GM21390 (cell line): Measurements from ENCODE around the gene LNPEP.
A peak's percentile ranks its signal among the peaks of the same experiment; 100 is the strongest.

Experiments
- ATAC-seq: cut with Tn5 transposase; IDR thresholded peaks from one replicate; pipeline ENCODE4 v1.9.1; 2021; ENCODE audit not compliant: unreplicated experiment

The LNPEP gene

GRCh38 chr5:96994493-96994892 is 58.6 kb downstream of the LNPEP start:
- ATAC-seq = no peak

GRCh38 chr5:96995419-96995818 is 59.5 kb downstream of the LNPEP start:
- no peak for ATAC-seq

GRCh38 chr5:96997265-96997859 is 61.5 kb downstream of the LNPEP start:
- ATAC-seq = peak; percentile 82

DNA sequence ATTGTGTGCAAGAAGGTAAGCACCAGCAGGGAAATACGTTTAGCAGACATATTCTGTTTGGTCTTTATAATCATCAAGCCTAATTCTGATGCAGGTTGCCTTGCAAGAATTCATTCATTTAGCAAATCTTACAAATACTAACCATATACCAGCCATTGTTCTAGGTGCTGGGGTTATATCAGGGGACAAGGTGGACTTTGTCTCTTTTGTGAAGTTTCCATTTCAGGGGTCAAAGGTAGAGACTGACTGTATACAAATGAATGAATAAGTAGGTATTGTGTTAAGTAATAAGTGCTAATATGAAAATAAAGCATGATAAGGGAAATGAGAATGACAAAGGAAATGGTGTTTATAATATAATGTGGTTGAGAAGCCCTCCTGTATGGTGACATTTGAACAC is 64.0 kb downstream of the LNPEP start:
- ATAC-seq = no peak

- ATAC-seq = no peak
Observed at GRCh38 chr5:97000391-97000790, 64.5 kb downstream of the LNPEP start.

- ATAC-seq = no peak
Observed at GRCh38 chr5:97002983-97003382, 67.1 kb downstream of the LNPEP start.

DNA sequence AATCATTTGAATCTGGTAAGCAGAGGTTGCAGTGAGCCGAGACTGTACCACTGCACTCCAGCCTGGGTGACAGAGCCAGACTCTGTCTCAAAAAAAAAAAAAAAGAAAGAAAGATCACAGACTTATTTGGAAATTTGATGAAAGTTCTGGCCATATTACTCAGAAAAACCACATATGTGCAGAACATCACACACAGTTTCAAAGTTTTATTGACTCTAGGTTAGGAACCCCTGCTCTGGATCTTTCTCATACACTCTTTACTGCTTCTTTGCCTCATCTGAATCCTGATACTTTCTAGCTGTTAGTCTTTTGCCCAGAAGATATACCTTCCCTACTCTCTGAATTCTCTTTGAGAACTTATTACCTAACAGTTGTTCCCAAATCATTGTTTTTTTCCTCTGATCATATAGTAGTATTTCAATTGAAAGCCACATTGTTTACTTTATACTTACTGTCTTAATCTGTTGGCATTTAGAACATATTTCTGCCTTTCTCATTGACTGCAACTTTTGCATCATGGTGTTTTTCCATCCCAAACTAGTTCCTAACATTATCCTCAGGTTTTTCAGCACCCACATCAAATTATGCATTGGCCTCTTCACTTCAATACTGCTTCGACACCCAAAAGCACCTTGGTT is 68.7 kb downstream of the LNPEP start:
- ATAC-seq = no peak

- no peak for ATAC-seq
Observed at GRCh38 chr5:97006454-97007060, 70.7 kb downstream of the LNPEP start.

DNA sequence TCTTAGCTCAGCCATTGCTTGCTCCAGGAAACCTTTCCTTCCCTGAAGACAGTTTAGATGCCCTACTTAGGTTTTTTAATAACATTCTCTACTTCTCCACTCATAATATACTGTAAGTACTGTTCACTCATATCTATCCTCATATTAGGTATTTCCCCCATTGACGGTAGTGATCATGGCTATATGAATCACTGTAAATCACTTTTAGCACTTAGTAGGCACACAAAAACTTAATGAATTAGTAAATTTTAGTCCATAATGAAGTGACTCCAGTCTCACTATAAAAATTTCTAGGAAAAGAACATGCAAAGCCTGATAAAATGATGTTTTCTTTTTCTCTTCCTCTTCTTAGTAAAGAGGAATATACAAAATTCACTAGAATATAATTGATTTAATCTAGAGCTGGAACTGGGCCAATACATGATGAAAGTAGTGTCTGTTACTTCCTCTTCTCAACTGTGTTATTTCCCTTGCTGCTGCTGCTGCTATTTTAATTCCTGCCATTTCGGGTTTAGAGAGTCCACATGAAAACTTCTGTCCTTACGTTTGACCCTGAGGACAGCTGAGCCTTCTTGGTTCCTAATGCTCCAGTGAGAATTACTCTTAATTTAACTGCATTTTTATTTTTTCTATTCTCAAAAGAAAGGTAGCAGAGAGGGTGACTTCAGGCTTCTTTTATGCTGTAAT is 73.5 kb downstream of the LNPEP start:
- ATAC-seq = peak; percentile 71

DNA sequence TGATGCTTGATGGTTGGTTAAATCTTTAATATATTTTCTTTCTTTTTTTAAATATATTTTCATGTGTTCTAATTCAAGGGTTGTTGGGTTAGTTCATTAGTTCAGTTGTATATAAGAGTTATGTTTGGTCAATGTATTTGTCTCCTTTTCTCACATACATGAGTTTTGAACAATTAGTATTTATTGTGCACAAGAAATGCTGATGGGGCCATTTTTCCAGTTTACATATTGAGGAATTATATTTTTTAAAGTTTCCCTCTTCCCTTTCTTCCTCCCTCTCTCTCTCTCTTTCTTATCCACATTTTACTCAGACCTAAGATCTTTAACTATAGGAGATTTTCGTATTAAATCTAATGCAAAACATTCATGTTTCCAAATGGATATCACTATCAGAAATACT is 74.0 kb downstream of the LNPEP start:
- no peak for ATAC-seq

DNA sequence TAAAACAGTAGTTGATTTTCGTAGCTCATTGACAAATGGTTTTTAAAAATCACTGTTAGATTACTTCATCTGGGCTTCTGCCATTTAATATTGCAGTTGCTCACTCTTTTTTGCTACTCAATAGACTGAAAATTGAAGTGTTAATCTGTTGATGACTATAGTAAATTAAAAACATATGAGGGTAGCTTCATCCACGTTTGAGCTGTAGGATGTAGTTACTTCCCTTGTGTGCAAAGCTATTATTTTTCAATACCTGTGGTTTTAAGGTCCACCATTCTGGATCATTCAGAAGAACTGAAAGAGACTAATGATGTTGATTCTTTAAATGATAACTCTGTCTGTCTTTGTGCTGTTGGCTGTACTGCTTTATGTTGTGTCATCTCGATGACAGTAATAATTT is 74.7 kb downstream of the LNPEP start:
- ATAC-seq = no peak

DNA sequence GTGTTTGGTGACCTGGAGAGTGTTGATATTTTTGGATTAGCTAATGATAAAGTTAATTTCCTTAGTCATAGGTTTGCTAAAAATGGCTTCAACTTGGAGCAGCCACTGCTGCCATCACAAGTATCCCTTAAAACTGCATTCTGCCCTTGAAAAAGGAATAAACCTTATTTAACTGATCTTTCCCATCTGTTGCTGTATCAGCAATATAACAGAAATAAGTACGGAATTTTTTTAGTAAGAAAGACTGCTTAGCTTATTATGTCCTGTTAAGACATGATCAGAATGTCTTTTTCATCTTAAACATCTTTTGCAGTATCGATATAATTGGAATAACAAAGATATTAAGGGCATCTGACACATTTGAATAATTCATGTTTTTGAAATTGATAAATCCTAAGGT is 75.7 kb downstream of the LNPEP start:
- ATAC-seq = no peak

GRCh38 chr5:97019435-97020117 is 83.7 kb downstream of the LNPEP start:
- ATAC-seq = no peak

DNA sequence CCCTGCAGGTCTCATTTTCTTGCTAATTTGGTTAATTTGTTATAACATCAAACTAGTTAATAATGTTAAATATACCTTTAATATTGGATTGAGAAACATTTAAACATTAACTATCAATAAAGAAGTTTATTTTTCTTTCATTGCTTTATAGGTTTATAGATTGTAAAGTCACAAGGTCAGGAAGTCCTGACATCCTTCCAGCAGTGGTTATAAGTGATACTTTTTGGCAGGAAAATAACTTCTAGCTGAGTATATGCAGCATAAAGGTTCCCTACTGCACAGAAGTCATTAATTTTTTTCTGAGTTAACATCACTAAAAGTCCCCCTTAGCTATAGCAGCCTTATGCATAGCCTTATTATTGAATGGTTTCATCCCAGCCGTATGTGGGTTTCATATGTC is 85.5 kb downstream of the LNPEP start:
- no peak for ATAC-seq

DNA sequence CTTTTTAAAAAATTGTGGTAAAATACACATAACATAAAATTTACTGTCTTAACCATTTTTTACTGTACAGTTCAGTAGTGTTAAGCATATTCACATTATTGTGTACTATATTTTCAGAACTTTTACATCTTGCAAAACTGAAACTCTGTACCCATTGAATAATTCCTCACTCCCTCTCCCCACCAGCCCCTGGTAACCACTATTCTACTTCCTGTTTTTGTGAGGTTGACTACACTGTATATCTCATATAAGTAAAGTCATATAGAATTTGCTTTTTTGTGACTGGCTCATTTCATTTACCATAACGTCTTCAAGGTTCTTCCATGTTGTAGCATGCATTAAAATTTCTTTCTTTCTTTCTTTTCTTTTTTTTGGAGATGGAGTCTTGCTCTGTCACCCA is 87.0 kb downstream of the LNPEP start:
- peak; percentile 74 for ATAC-seq

GRCh38 chr5:97026721-97027120 is 90.8 kb downstream of the LNPEP start:
- ATAC-seq = no peak

- no peak for ATAC-seq
Observed at GRCh38 chr5:97037819-97038218, 101.9 kb downstream of the LNPEP start.

GRCh38 chr5:97041239-97041638 is 105.4 kb downstream of the LNPEP start:
- ATAC-seq = no peak

DNA sequence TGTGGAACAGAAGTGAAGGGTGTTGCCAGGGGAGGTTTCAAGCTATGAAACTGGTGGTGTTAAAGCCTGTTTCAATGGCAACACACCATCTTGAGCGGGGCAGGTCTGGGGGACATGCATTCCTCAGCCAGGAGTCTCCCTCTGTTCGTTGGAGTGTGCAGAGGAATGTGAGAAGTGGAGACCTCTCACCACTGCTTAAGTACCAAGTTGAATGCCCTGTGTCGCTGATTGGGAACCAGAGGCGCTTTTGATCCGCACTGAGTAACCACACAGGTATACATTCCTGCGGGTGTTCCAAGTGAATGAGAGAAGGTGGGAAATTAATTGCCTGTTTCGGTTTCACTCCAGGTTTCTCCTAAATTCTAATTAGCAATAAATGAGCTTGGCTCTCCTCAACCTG is 107.1 kb downstream of the LNPEP start:
- no peak for ATAC-seq

DNA sequence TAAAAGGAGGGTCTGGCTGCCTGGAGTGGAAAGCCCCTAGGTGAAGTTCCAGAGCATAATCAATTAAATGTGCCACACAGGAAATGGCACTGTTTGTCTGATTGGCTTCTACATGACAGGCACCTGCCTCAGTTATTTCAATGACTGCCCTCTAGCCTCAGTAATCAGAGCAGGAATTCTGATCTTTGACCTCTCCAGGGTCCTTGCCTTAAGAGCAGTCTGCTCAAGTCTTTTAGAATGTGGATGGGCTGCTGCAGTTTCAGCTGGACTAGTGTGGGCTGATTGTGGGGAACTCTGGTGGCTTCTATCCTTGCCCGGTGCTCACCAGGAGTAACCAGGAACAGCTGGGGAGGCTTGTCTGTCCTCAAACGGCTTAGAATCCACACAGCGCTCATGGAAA is 107.6 kb downstream of the LNPEP start:
- no peak for ATAC-seq

GRCh38 chr5:97044052-97044451 is 108.2 kb downstream of the LNPEP start:
- ATAC-seq = no peak
